H1 (cell line): ENCODE results near the gene BPI. TPM values are rescaled to one million over a fixed set of nuclear protein-coding genes. Genes with fewer than 3 reads are reported as not detected.

Experiments used
- CTCF ChIA-PET: fragments of 300-600 bp; sonication (Branson Sonifier 250); formaldehyde crosslinking; loops from one replicate; lab custom pipeline; 2021; ENCODE audit not compliant: partially characterized antibody; lab: Charles Lee
- POLR2A ChIA-PET: fragments of 300-600 bp; sonication (Branson Sonifier 250); formaldehyde crosslinking; loops from one replicate; lab custom pipeline; 2021; ENCODE audit warnings: inconsistent platforms; ENCODE audit not compliant: partially characterized antibody; lab: Charles Lee
- DNase-seq, 2 experiments: peaks; one replicate each; pipeline versions ENCODE4 v3.0.0 to v3.0.0-alpha.2; 2010 to 2022; ENCODE audit warnings: low spot score in 2 of 2, low read depth in 1 of 2, mixed read lengths in 1 of 2
- FAIRE-seq: peaks from 2 replicates; lab custom pipeline; 2011; peaks lifted over from hg19 to GRCh38; lab: Jason Lieb, UNC
- H2AFZ ChIP-seq: 2 replicates; pipeline ENCODE4 v1.8.1; 2012; ENCODE audit warnings: low read length, inconsistent platforms
- H2AK5ac ChIP-seq: 2 replicates; pipeline ENCODE4 v1.6.1; 2013; ENCODE audit warnings: low read depth, low read length
- H2BK120ac ChIP-seq: replicated peaks from 2 replicates; pipeline ENCODE3; 2013; ENCODE audit warnings: low read depth, low read length, inconsistent platforms
- H2BK12ac ChIP-seq: 2 replicates; pipeline ENCODE4 v1.6.1; 2013; ENCODE audit warnings: low read depth, low read length
- H2BK15ac ChIP-seq: 2 replicates; pipeline ENCODE4 v1.6.1; 2013; ENCODE audit warnings: low read length
- H2BK20ac ChIP-seq: 2 replicates; pipeline ENCODE4 v1.6.1; 2013; ENCODE audit warnings: low read length
- H2BK5ac ChIP-seq: 2 replicates; pipeline ENCODE4 v1.6.1; 2013; ENCODE audit warnings: low read depth, low read length
- H3K14ac ChIP-seq: 2 replicates; pipeline ENCODE4 v1.6.1; 2013; ENCODE audit warnings: inconsistent platforms; ENCODE audit not compliant: insufficient read length
- H3K18ac ChIP-seq: 2 replicates; pipeline ENCODE4 v1.6.1; 2013; ENCODE audit warnings: low read length; ENCODE audit errors: extremely low read depth
- H3K23ac ChIP-seq: 2 replicates; pipeline ENCODE4 v1.6.1; 2013; ENCODE audit warnings: inconsistent platforms; ENCODE audit not compliant: insufficient read length
- H3K23me2 ChIP-seq: 2 replicates; pipeline ENCODE4 v1.6.1; 2013; ENCODE audit warnings: low read depth, low read length
- H3K27ac ChIP-seq: 2 replicates; pipeline ENCODE4 v1.6.1; 2011; ENCODE audit warnings: low read depth, low read length, inconsistent platforms
- H3K27me3 ChIP-seq, 4 experiments: replicated peaks in 1 of 4; 1 replicate in 1 of 4; 2 replicates in 3 of 4; pipeline versions ENCODE4 v1.6.1 to v1.8.1; 2011 to 2013; ENCODE audit warnings: low read length in 3 of 4, mild to moderate bottlenecking in 3 of 4, inconsistent platforms in 2 of 4, mixed read lengths in 2 of 4, moderate library complexity in 1 of 4; ENCODE audit not compliant: control insufficient read depth in 3 of 4, insufficient read depth in 3 of 4; ENCODE audit errors: extremely low read depth in 1 of 4
- H3K36me3 ChIP-seq, 4 experiments: 2 replicates each; pipeline versions ENCODE4 v1.6.1 to v1.8.1; 2011 to 2013; ENCODE audit warnings: mild to moderate bottlenecking in 4 of 4, low read length in 3 of 4, moderate library complexity in 2 of 4, control low read depth in 1 of 4, inconsistent platforms in 1 of 4; ENCODE audit not compliant: insufficient read depth in 4 of 4, control insufficient read depth in 2 of 4
- H3K4ac ChIP-seq: replicated peaks from 2 replicates; pipeline ENCODE3; 2013; ENCODE audit warnings: low read length, low read depth, mixed read lengths, inconsistent platforms; ENCODE audit not compliant: insufficient read length
- H3K4me1 ChIP-seq, 4 experiments: replicated peaks in 1 of 4; 1 replicate in 1 of 4; 2 replicates in 3 of 4; pipeline versions ENCODE4 v1.6.1 to v1.8.1; 2011 to 2013; ENCODE audit warnings: low read length in 3 of 4, inconsistent platforms in 2 of 4, mixed read lengths in 1 of 4; ENCODE audit not compliant: insufficient read depth in 4 of 4, control insufficient read depth in 3 of 4
- H3K4me2 ChIP-seq, 2 experiments: 2 replicates each; pipeline versions ENCODE4 v1.6.1 to v1.8.1; 2011 to 2013; ENCODE audit warnings: low read depth in 2 of 2, low read length in 2 of 2, control low read depth in 1 of 2, inconsistent platforms in 1 of 2, mild to moderate bottlenecking in 1 of 2; ENCODE audit not compliant: insufficient read depth in 1 of 2
- H3K4me3 ChIP-seq, 4 experiments: fragments of 200-600, 300-600 bp in 1 of 4; sonication (generic), shearing (Covaris generic), sonication (Bioruptor Twin) in 1 of 4; 2 replicates each; pipeline versions ENCODE4 v1.5.1 to v1.8.1; 2011 to 2016; ENCODE audit warnings: low read length in 4 of 4, low read depth in 3 of 4, control low read depth in 2 of 4, inconsistent platforms in 2 of 4, mild to moderate bottlenecking in 2 of 4, mixed read lengths in 1 of 4, moderate library complexity in 1 of 4; ENCODE audit not compliant: insufficient read depth in 2 of 4; ENCODE audit errors: extremely low read depth in 1 of 4
- H3K56ac ChIP-seq: replicated peaks from 2 replicates; pipeline ENCODE3; 2013; ENCODE audit warnings: low read depth, mild to moderate bottlenecking, mixed read lengths, low read length, inconsistent platforms; ENCODE audit not compliant: insufficient read length
- H3K79me1 ChIP-seq: 2 replicates; pipeline ENCODE4 v1.6.1; 2013; ENCODE audit warnings: low read depth, low read length, control low read depth
- H3K79me2 ChIP-seq, 2 experiments: 2 replicates each; pipeline versions ENCODE4 v1.6.1 to v1.8.1; 2012 to 2013; ENCODE audit warnings: low read length in 2 of 2, mild to moderate bottlenecking in 2 of 2, inconsistent platforms in 1 of 2; ENCODE audit not compliant: insufficient read depth in 2 of 2, control insufficient read depth in 1 of 2
- H3K9ac ChIP-seq, 4 experiments: replicated peaks in 1 of 4; 1 replicate in 1 of 4; 2 replicates in 3 of 4; pipeline versions ENCODE4 v1.6.1 to v1.8.1; 2011 to 2013; ENCODE audit warnings: low read depth in 3 of 4, low read length in 3 of 4, control low read depth in 2 of 4, mild to moderate bottlenecking in 2 of 4, moderate library complexity in 2 of 4, inconsistent platforms in 1 of 4; ENCODE audit errors: extremely low read depth in 1 of 4
- H3K9me3 ChIP-seq, 2 experiments: 2 replicates each; pipeline versions ENCODE4 v1.6.1 to v1.8.1; 2012 to 2013; ENCODE audit warnings: mild to moderate bottlenecking in 2 of 2, moderate library complexity in 2 of 2, control low read depth in 1 of 2, inconsistent platforms in 1 of 2, low read depth in 1 of 2, low read length in 1 of 2, mixed read lengths in 1 of 2; ENCODE audit not compliant: insufficient read depth in 2 of 2
- H4K20me1 ChIP-seq, 2 experiments: replicated peaks in 1 of 2; 2 replicates each; pipeline versions ENCODE3 to v1.8.1; 2011 to 2013; ENCODE audit warnings: inconsistent platforms in 2 of 2, low read length in 2 of 2, mild to moderate bottlenecking in 1 of 2; ENCODE audit not compliant: insufficient read depth in 2 of 2, control insufficient read depth in 1 of 2
- H4K5ac ChIP-seq: 2 replicates; pipeline ENCODE4 v1.6.1; 2013; ENCODE audit warnings: low read length, low read depth, mixed read lengths, inconsistent platforms; ENCODE audit not compliant: insufficient read length
- H4K8ac ChIP-seq: 2 replicates; pipeline ENCODE4 v1.8.0; 2013; ENCODE audit warnings: mild to moderate bottlenecking, moderate library complexity, low read length, inconsistent platforms; ENCODE audit not compliant: insufficient read depth; ENCODE audit errors: extremely low read depth
- H4K91ac ChIP-seq: replicated peaks from 2 replicates; pipeline ENCODE3; 2013; ENCODE audit warnings: low read length, mixed read lengths, inconsistent platforms; ENCODE audit not compliant: insufficient read length
- SIN3A ChIP-seq, 2 experiments: IDR thresholded peaks in 1 of 2; conservative IDR thresholded peaks in 1 of 2; 2 replicates each; pipeline ENCODE4 v1.6.1; 2011 to 2012; ENCODE audit warnings: low read length in 2 of 2, improper control_type of control experiment in 1 of 2, low read depth in 1 of 2, mild to moderate bottlenecking in 1 of 2
- SP1 ChIP-seq: IDR thresholded peaks from 2 replicates; pipeline ENCODE4 v1.6.1; 2011; ENCODE audit warnings: low read depth, low read length
- SP2 ChIP-seq: IDR thresholded peaks from 2 replicates; pipeline ENCODE4 v1.6.1; 2012; ENCODE audit warnings: mild to moderate bottlenecking, low read length, inconsistent platforms
- TAF1 ChIP-seq: IDR thresholded peaks from 2 replicates; pipeline ENCODE4 v1.6.1; 2011; ENCODE audit warnings: mild to moderate bottlenecking, low read depth, low read length
- TAF7 ChIP-seq: optimal IDR thresholded peaks from 2 replicates; pipeline ENCODE3; 2011; ENCODE audit warnings: low read depth, mild to moderate bottlenecking, inconsistent platforms, low read length, moderate library complexity, borderline replicate concordance
- ZNF274 ChIP-seq: IDR thresholded peaks from 2 replicates; pipeline ENCODE4 v1.7.0; 2012; ENCODE audit warnings: low read length, borderline replicate concordance; ENCODE audit errors: extremely low read depth
- WGBS, 2 experiments: shearing (Covaris generic) in 1 of 2; methylation state at CpG; one replicate each; pipeline versions ENCODE4 v1.1.6 to v1.1.7; 2013 to 2015; ENCODE audit warnings: low lambda C conversion rate in 2 of 2, mixed read lengths in 2 of 2, inconsistent platforms in 1 of 2, low coverage in 1 of 2, missing lambda C conversion rate in 1 of 2; ENCODE audit not compliant: insufficient replicate concordance in 2 of 2, insufficient coverage in 1 of 2, insufficient read length in 1 of 2; ENCODE audit errors: extremely low coverage in 1 of 2, missing lambda C conversion rate in 1 of 2; 5-methylcytosine and 5-hydroxymethylcytosine counted together
- polyA plus RNA-seq, 7 experiments: library from polyadenylated mRNA; depleted of rRNA in 3 of 7; stranded (reverse) in 5 of 7; unstranded in 2 of 7; fragments of >200 nt in 5 of 7; fragments of 200-250 nt in 2 of 7; gene quantifications; 1 replicate in 5 of 7; 2 replicates in 1 of 7; 4 replicates in 1 of 7; pipeline versions ENCODE4 v1.2.1 to v1.2.3, GENCODE V29; 2011 to 2013; ENCODE audit warnings: missing spikeins in 2 of 7, mixed read lengths in 2 of 7
- total RNA-seq: library from RNA; stranded (reverse); fragmentation: NEBNext Ultra II Directional; extraction: Animal tissue kit (Norgen Biotek cat#: 25700); gene quantifications from 2 replicates; pipeline ENCODE4 v1.2.1, GENCODE V29; 2021

The BPI gene
- total and polyA plus RNA-seq, 2 of the 8 experiments (the other 6 are each of a cell fraction or from before 2014, with no cell fraction given), result not detected

DNA sequence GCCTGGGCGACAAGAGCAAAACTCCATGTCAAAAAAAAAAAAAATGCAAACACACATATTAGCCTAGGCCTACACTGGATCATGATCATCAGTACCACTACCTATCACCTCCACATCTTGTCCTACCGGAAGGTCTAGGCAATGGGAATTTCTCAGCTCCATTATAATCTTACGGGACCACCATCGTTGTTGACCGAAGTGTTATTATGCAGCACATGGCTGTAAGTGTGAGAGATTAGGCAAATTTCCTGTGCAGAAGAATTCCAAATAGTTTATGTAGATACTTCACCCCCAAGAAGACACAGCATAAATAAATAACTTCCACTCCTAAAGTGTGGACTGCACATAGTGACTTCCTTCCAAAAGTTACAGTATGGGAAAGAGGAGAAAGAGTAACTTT is 26.7 kb upstream of the BPI start:
- FAIRE-seq, result no peak
- ChIA-PET POLR2A (no interaction called here), CTCF (interaction anchor here (0.6 to 2.4 kb wide), 6 partner anchors 14 to 57 kb away, joined by 3 to 8 read pairs (median 4); no protein-coding TSS in a partner anchor)
- Histone ChIP-seq H4K20me1 (no peaks in the 10 kb centered on the region), H4K5ac (no peak overlapping the region), H3K23me2 (no peaks in the 10 kb centered on the region), H2AFZ (no peak overlapping the region), H3K4me3 (no peak overlapping the region), H2AK5ac (no peak overlapping the region), H3K14ac (no peak overlapping the region), H2BK20ac (no peak overlapping the region), H3K4ac (no peak overlapping the region), H3K4me1 (no peaks in the 10 kb centered on the region; a peak in 1 of 7 replicates), H3K27me3 (no peaks in the 10 kb centered on the region), H3K9me3 (peaks cover 3 to 6% of the 10 kb centered on the region in 2 experiments; a peak in 2 of 4 replicates), H3K9ac (no peak overlapping the region), H3K23ac (no peak overlapping the region), H3K56ac (no peak overlapping the region), H4K91ac (no peak overlapping the region), H3K36me3 (no peaks in the 10 kb centered on the region), H4K8ac (no peak overlapping the region), H3K27ac (no peak overlapping the region), H3K18ac (no peak overlapping the region), H3K4me2 (no peak overlapping the region), H2BK5ac (no peak overlapping the region), H2BK15ac (no peak overlapping the region), H3K79me2 (no peaks in the 10 kb centered on the region), H2BK12ac (no peak overlapping the region), H3K79me1 (no peaks in the 10 kb centered on the region), H2BK120ac (no peak overlapping the region)
- TF ChIP-seq SP1 (no peak), SP2 (no peak), SIN3A (conservative IDR thresholded peaks at IDR 0.05 in 1 of 2, IDR thresholded peaks at IDR 0.05 in 1 of 2; ENCODE audit: low read depth in 1 of 2, low read length in 2 of 2) (no peak), TAF1 (no peak), TAF7 (no peak), ZNF274 (no peak)
- 92% methylated on average over 5 of the region's 5 CpGs; no CpG with 5 or more reads in 1 of the 2 experiments for WGBS, 2 experiments
- DNase-seq, result no peak
